ENCODE data around the gene KHDC3L.

KHDC3L gene

GRCh38 chr6:73353636-73354593 lies 8.5 kb upstream of the KHDC3L start, which contains the start of gene DPPA5:
Gene DPPA5 (minus strand): TSS chr6:73354276. CDS start chr6:73354225, 51 bp downstream.
- Mint-ChIP-seq H3K4me3 (no peak within 1 kb of the TSS), H3K4me1 (no peaks in the 10 kb centered on the region), H3K27ac (ENCODE audit: low read depth) (no peak within 1 kb of the TSS), H3K9me3 (no peaks in the 10 kb centered on the region), H3K27me3 (peaks cover 27% of the 10 kb centered on the region), H3K36me3 (ENCODE audit: insufficient read depth) (no peaks in the 10 kb centered on the region)
- DNase-seq (ENCODE audit: low spot score in 2 of 2), result no peak
- no peak for ATAC-seq (replicated peaks; ENCODE audit: extremely low read depth, poor library complexity, severe bottlenecking)

GRCh38 chr6:73362869-73363536 lies 545 bp downstream of the KHDC3L start:
- H3K4me3 Mint-ChIP-seq, result no peak overlapping the region
- no peaks in the 10 kb centered on the region for H3K36me3 Mint-ChIP-seq (ENCODE audit: insufficient read depth)
- H3K9me3 Mint-ChIP-seq, result no peaks in the 10 kb centered on the region
- H3K4me1 Mint-ChIP-seq, result no peaks in the 10 kb centered on the region
- H3K27me3 Mint-ChIP-seq, result no peaks in the 10 kb centered on the region
- ATAC-seq (replicated peaks; ENCODE audit: extremely low read depth, poor library complexity, severe bottlenecking), result no peak
- no peak for DNase-seq (ENCODE audit: low spot score in 2 of 2)
- H3K27ac Mint-ChIP-seq (ENCODE audit: low read depth), result no peak overlapping the region

DNA sequence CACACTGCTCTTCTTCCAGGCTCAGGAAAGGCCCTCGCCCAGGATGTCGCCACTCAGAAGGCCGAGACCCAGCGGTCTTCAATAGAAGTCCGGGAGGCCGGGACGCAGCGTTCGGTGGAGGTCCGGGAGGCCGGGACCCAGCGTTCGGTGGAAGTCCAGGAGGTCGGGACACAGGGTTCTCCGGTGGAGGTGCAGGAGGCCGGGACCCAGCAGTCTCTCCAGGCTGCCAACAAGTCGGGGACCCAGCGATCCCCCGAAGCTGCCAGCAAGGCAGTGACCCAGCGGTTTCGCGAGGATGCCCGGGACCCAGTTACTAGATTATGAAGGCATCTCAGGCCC lies 1.0 kb downstream of the KHDC3L start:
- Mint-ChIP-seq H3K36me3 (ENCODE audit: insufficient read depth) (no peaks in the 10 kb centered on the region), H3K9me3 (no peaks in the 10 kb centered on the region), H3K4me3 (no peak overlapping the region), H3K27me3 (no peaks in the 10 kb centered on the region), H3K27ac (ENCODE audit: low read depth) (no peak overlapping the region), H3K4me1 (no peaks in the 10 kb centered on the region)
- ATAC-seq (replicated peaks; ENCODE audit: extremely low read depth, poor library complexity, severe bottlenecking), result no peak
- DNase-seq (ENCODE audit: low spot score in 2 of 2), result no peak

GRCh38 chr6:73364121-73364520 lies 1.7 kb downstream of the KHDC3L start:
- no peak overlapping the region for H3K27ac Mint-ChIP-seq (ENCODE audit: low read depth)
- no peaks in the 10 kb centered on the region for H3K27me3 Mint-ChIP-seq
- no peaks in the 10 kb centered on the region for H3K4me1 Mint-ChIP-seq
- H3K9me3 Mint-ChIP-seq, result no peaks in the 10 kb centered on the region
- ATAC-seq (replicated peaks; ENCODE audit: extremely low read depth, poor library complexity, severe bottlenecking), result no peak
- DNase-seq (ENCODE audit: low spot score in 2 of 2), result no peak
- H3K36me3 Mint-ChIP-seq (ENCODE audit: insufficient read depth), result no peaks in the 10 kb centered on the region
- H3K4me3 Mint-ChIP-seq, result no peak overlapping the region

GRCh38 chr6:73364549-73364948 lies 2.1 kb downstream of the KHDC3L start:
- Mint-ChIP-seq H3K27me3 (no peaks in the 10 kb centered on the region), H3K9me3 (no peaks in the 10 kb centered on the region), H3K27ac (ENCODE audit: low read depth) (no peak overlapping the region), H3K36me3 (ENCODE audit: insufficient read depth) (no peaks in the 10 kb centered on the region), H3K4me1 (no peaks in the 10 kb centered on the region), H3K4me3 (no peak overlapping the region)
- ATAC-seq (replicated peaks; ENCODE audit: extremely low read depth, poor library complexity, severe bottlenecking) (no peak), DNase-seq (ENCODE audit: low spot score in 2 of 2) (no peak)

GRCh38 chr6:73367761-73368355 lies 5.4 kb downstream of the KHDC3L start:
- no peaks in the 10 kb centered on the region for H3K9me3 Mint-ChIP-seq
- H3K4me1 Mint-ChIP-seq, result no peaks in the 10 kb centered on the region
- H3K27ac Mint-ChIP-seq (ENCODE audit: low read depth), result no peak overlapping the region
- H3K36me3 Mint-ChIP-seq (ENCODE audit: insufficient read depth), result no peaks in the 10 kb centered on the region
- no peaks in the 10 kb centered on the region for H3K27me3 Mint-ChIP-seq
- no peak overlapping the region for H3K4me3 Mint-ChIP-seq
- no peak for ATAC-seq (replicated peaks; ENCODE audit: extremely low read depth, poor library complexity, severe bottlenecking)
- no peak for DNase-seq (ENCODE audit: low spot score in 2 of 2)

GRCh38 chr6:73368675-73369074 lies 6.2 kb downstream of the KHDC3L start:
- ATAC-seq (replicated peaks; ENCODE audit: extremely low read depth, poor library complexity, severe bottlenecking), result no peak
- H3K4me1 Mint-ChIP-seq, result no peaks in the 10 kb centered on the region
- no peaks in the 10 kb centered on the region for H3K36me3 Mint-ChIP-seq (ENCODE audit: insufficient read depth)
- H3K27me3 Mint-ChIP-seq, result no peaks in the 10 kb centered on the region
- no peak overlapping the region for H3K27ac Mint-ChIP-seq (ENCODE audit: low read depth)
- DNase-seq (ENCODE audit: low spot score in 2 of 2), result no peak
- no peaks in the 10 kb centered on the region for H3K9me3 Mint-ChIP-seq
- no peak overlapping the region for H3K4me3 Mint-ChIP-seq

- Mint-ChIP-seq H3K36me3 (ENCODE audit: insufficient read depth) (no peaks in the 10 kb centered on the region), H3K9me3 (no peaks in the 10 kb centered on the region), H3K4me3 (no peak overlapping the region), H3K27me3 (no peaks in the 10 kb centered on the region), H3K4me1 (no peaks in the 10 kb centered on the region), H3K27ac (ENCODE audit: low read depth) (no peak overlapping the region)
- ATAC-seq (replicated peaks; ENCODE audit: extremely low read depth, poor library complexity, severe bottlenecking) (no peak), DNase-seq (ENCODE audit: low spot score in 2 of 2) (no peak)
These were observed 6.7 kb downstream of the KHDC3L start for GRCh38 chr6:73369157-73369556.

DNA sequence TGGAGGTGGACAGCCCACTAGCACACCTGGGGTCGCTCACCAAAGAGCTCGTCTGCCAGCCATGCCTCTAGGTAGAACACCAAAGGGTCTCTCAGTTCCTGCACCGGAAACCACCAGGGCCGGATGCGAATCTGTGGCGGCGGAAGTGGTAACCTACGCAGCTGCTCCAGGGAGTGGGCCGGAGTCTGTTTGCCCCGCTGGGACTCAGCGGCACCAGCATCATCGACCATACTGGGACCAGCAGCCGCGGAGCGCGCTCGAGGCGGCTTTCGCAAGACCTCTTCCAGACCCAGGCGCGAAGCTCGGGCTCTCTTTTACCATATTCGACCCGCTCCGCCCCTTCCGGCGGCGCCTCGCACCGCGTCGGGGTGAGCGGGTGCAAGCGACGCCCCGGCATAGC lies 7.1 kb downstream of the KHDC3L start, which contains the start of gene OOEP:
Gene OOEP, minus strand, starts transcription at position 335 of the 400 bp plus-strand sequence. Its CDS starts 105 bp downstream, at position 230.
- Mint-ChIP-seq H3K4me1 (no peaks in the 10 kb centered on the region), H3K4me3 (no peak within 1 kb of the TSS), H3K27ac (ENCODE audit: low read depth) (peak within 1 kb of the TSS; percentile 39), H3K27me3 (no peaks in the 10 kb centered on the region), H3K9me3 (no peaks in the 10 kb centered on the region), H3K36me3 (ENCODE audit: insufficient read depth) (no peaks in the 10 kb centered on the region)
- DNase-seq (ENCODE audit: low spot score in 2 of 2) (no peak), ATAC-seq (replicated peaks; ENCODE audit: extremely low read depth, poor library complexity, severe bottlenecking) (no peak)

GRCh38 chr6:73371984-73372383 lies 9.5 kb downstream of the KHDC3L start:
- no peak overlapping the region for H3K27ac Mint-ChIP-seq (ENCODE audit: low read depth)
- no peaks in the 10 kb centered on the region for H3K9me3 Mint-ChIP-seq
- ATAC-seq (replicated peaks; ENCODE audit: extremely low read depth, poor library complexity, severe bottlenecking), result no peak
- DNase-seq (ENCODE audit: low spot score in 2 of 2), result no peak
- no peaks in the 10 kb centered on the region for H3K36me3 Mint-ChIP-seq (ENCODE audit: insufficient read depth)
- H3K4me1 Mint-ChIP-seq, result no peaks in the 10 kb centered on the region
- H3K4me3 Mint-ChIP-seq, result no peak overlapping the region
- no peaks in the 10 kb centered on the region for H3K27me3 Mint-ChIP-seq

- Mint-ChIP-seq H3K9me3 (no peaks in the 10 kb centered on the region), H3K27me3 (no peaks in the 10 kb centered on the region), H3K27ac (ENCODE audit: low read depth) (no peak overlapping the region), H3K4me3 (no peak overlapping the region), H3K36me3 (ENCODE audit: insufficient read depth) (no peaks in the 10 kb centered on the region), H3K4me1 (no peaks in the 10 kb centered on the region)
- DNase-seq (ENCODE audit: low spot score in 2 of 2), result no peak
- no peak for ATAC-seq (replicated peaks; ENCODE audit: extremely low read depth, poor library complexity, severe bottlenecking)
These were observed 10.1 kb downstream of the KHDC3L start for GRCh38 chr6:73372516-73372915.

- H3K9me3 Mint-ChIP-seq, result no peaks in the 10 kb centered on the region
- no peak overlapping the region for H3K27ac Mint-ChIP-seq (ENCODE audit: low read depth)
- no peaks in the 10 kb centered on the region for H3K27me3 Mint-ChIP-seq
- no peak for ATAC-seq (replicated peaks; ENCODE audit: extremely low read depth, poor library complexity, severe bottlenecking)
- H3K4me3 Mint-ChIP-seq, result no peak overlapping the region
- H3K4me1 Mint-ChIP-seq, result no peaks in the 10 kb centered on the region
- no peak for DNase-seq (ENCODE audit: low spot score in 2 of 2)
- no peaks in the 10 kb centered on the region for H3K36me3 Mint-ChIP-seq (ENCODE audit: insufficient read depth)
These were observed 12.8 kb downstream of the KHDC3L start for GRCh38 chr6:73375216-73375615.

Data from central memory CD8-positive, alpha-beta T cell (primary cell).